Omental fat pad (tissue), 4 donors: Measurements from ENCODE around the gene ANO2. TPM values are rescaled to one million over a fixed set of nuclear protein-coding genes. Genes with fewer than 3 reads are reported as not detected.

Source experiments
- ATAC-seq: fragments of 150-250 bp; one replicate; pipeline ENCODE4 v1.9.1; 2016; ENCODE audit warnings: mild to moderate bottlenecking, moderate library complexity; ENCODE audit not compliant: low FRiP score
- DNase-seq: peaks from one replicate; pipeline ENCODE4 v3.0.0-alpha.2; 2019; ENCODE audit warnings: low spot score
- total RNA-seq, 4 donors: library from RNA; depleted of rRNA; stranded (reverse); fragments of >200 nt; gene quantifications; one replicate each; pipeline ENCODE4 v1.1.0, GENCODE V29; 2016
- TF ChIP-seq, protein P1 (sequence below), 3 donors: fragments of 450-650 bp; IDR thresholded peaks; one replicate each; pipeline ENCODE4 v1.5.1; 2016 to 2017; ENCODE audit warnings: antibody characterized with exemption in 3 of 3, mild to moderate bottlenecking in 3 of 3, moderate library complexity in 2 of 3

ANO2 gene
- total RNA-seq, 4 donors from 2014 or later = 7.0 to 95.0 (median 20.8) TPM

GRCh38 chr12:5868625-5869295, 76.3 kb downstream of the ANO2 start:
- no peak for DNase-seq
- no peak for ATAC-seq
- TF ChIP-seq, protein P1, sequence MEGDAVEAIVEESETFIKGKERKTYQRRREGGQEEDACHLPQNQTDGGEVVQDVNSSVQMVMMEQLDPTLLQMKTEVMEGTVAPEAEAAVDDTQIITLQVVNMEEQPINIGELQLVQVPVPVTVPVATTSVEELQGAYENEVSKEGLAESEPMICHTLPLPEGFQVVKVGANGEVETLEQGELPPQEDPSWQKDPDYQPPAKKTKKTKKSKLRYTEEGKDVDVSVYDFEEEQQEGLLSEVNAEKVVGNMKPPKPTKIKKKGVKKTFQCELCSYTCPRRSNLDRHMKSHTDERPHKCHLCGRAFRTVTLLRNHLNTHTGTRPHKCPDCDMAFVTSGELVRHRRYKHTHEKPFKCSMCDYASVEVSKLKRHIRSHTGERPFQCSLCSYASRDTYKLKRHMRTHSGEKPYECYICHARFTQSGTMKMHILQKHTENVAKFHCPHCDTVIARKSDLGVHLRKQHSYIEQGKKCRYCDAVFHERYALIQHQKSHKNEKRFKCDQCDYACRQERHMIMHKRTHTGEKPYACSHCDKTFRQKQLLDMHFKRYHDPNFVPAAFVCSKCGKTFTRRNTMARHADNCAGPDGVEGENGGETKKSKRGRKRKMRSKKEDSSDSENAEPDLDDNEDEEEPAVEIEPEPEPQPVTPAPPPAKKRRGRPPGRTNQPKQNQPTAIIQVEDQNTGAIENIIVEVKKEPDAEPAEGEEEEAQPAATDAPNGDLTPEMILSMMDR (IDR thresholded peaks at IDR 0.05) = no peak

- ATAC-seq (no peak), DNase-seq (no peak)
- TF ChIP-seq, protein P1 (IDR thresholded peaks at IDR 0.05) = no peak
These were observed 79.7 kb downstream of the ANO2 start for GRCh38 chr12:5865397-5865796.

DNA sequence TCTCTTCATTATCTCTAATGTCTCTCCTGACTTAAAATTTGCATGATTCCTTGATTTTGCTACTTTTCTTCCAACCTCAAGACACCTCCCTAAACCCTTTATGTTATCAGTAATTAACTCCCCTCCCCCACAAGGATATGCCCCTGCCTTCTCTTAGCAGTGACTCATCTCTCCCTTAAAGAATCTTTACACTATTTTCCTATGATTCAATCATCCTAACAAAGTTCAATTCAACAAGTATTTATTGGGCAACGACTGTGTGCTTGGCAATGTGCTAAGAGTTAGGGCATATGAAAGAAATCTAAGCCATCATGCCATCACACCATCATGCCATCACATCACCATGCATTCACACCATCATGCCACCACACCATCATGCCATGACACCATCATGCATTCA, 80.1 kb downstream of the ANO2 start:
- DNase-seq (no peak), ATAC-seq (no peak)
- TF ChIP-seq, protein P1 (IDR thresholded peaks at IDR 0.05) = no peak

GRCh38 chr12:5864301-5864700, 80.8 kb downstream of the ANO2 start:
- DNase-seq = no peak
- no peak for ATAC-seq
- TF ChIP-seq, protein P1 (IDR thresholded peaks at IDR 0.05) = no peak

DNA sequence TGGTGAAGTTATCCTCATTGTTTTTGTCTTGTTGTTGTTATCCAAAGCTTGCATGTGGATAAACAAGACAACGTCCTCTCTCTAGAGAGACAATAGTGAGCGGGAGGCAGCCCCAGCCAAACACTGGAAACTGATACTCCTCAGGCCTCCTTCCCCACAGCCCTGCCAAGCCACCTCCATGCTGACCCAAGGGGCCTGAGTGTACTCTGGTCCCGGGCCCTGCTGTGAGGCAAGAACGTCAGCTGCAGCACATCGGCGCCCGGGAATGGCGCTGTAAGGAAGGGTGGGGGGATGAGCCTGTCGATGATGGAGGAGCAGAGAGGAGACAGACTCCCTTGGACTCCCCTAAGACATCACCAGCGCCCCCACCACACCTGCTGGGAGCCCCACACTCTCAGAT, 83.6 kb downstream of the ANO2 start:
- no peak for DNase-seq
- TF ChIP-seq, protein P1 (IDR thresholded peaks at IDR 0.05) = no peak
- no peak for ATAC-seq

DNA sequence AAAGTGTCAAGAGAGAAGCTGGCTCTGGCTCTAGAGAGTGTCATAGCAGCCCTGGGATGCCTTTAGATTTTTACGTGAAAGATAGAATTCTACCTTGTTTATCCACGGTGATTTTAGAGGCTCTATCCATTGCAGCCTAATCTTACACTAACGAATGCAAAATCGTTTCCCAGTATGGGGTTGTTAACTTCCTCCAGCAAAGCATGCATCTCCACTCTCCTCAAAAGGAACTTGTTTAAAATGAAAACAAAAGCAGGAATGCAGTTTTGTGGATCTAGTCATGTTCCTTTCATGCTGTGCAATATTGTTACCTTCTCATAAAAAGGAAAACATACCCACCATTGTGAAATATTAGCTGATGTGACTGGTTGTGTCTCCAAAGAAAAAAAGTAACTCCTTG, 88.4 kb downstream of the ANO2 start:
- ATAC-seq (no peak), DNase-seq (no peak)
- TF ChIP-seq, protein P1 (IDR thresholded peaks at IDR 0.05) = no peak

DNA sequence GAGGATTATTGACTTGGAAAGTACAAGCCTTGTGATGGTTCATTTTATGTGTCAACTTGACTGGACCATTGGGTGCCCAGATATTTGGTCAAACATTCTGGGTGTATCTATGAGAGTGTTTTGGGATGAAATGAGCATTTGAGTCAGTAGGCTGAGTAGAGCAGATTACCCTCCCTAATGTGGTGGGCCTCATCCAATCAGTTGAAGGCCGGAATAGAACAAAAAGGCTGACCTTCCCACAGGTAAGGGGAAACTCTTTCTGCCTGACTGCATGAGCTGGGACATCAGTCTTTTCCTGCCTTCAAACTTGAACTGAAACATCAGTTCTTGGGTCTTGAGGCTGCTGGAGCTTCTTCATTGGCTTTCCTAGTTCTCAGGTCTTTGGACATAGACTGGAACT, 98.1 kb downstream of the ANO2 start:
- TF ChIP-seq, protein P1 (IDR thresholded peaks at IDR 0.05) = no peak
- no peak for DNase-seq
- no peak for ATAC-seq
